ENCODE data around the gene PDE4D. TPM values are rescaled to one million over a fixed set of nuclear protein-coding genes. Genes with fewer than 3 reads are reported as not detected.

The PDE4D gene
- total RNA-seq, 2 experiments from 2014 or later, result 75.5 to 80.7 TPM

DNA sequence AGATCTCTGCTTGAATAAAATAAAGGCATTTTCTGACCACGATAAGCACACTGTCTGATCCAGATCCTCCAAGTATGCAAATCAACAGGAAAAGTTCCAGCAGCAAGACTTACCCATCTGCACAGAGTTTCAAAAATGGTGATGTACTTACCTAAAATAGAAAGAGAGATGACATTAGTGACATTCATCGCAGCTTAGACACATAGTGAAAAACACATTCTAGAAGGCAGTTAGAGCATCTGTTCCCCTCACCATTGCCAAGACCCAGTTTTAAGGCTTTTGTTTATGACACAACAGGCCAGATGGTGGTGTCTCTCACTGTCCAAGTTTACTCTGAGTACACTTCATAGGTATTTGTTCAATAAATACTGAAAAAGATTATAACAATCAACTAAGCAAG lies 207.7 kb downstream of the PDE4D start:
- H3K27ac Mint-ChIP-seq, result no peak overlapping the region
- no peaks in the 10 kb centered on the region for H3K36me3 Mint-ChIP-seq (ENCODE audit: low read depth)
- ATAC-seq (no peak), DNase-seq (no peak)
- intact Hi-C loops (cut with micrococcal nuclease), result no loop called here
- no peaks in the 10 kb centered on the region for H3K4me1 Mint-ChIP-seq (ENCODE audit: low read depth)
- H3K9me3 Mint-ChIP-seq, result peaks cover 1% of the 10 kb centered on the region
- ChIA-PET POLR2A (no interaction called here), CTCF (interaction anchor here (2.7 kb wide), 1 partner anchor 13 kb away, joined by 11 read pairs; no protein-coding TSS in a partner anchor)
- peaks cover 8% of the 10 kb centered on the region for H3K27me3 Mint-ChIP-seq
- TF ChIP-seq, protein P1, sequence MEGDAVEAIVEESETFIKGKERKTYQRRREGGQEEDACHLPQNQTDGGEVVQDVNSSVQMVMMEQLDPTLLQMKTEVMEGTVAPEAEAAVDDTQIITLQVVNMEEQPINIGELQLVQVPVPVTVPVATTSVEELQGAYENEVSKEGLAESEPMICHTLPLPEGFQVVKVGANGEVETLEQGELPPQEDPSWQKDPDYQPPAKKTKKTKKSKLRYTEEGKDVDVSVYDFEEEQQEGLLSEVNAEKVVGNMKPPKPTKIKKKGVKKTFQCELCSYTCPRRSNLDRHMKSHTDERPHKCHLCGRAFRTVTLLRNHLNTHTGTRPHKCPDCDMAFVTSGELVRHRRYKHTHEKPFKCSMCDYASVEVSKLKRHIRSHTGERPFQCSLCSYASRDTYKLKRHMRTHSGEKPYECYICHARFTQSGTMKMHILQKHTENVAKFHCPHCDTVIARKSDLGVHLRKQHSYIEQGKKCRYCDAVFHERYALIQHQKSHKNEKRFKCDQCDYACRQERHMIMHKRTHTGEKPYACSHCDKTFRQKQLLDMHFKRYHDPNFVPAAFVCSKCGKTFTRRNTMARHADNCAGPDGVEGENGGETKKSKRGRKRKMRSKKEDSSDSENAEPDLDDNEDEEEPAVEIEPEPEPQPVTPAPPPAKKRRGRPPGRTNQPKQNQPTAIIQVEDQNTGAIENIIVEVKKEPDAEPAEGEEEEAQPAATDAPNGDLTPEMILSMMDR (IDR thresholded peaks at IDR 0.05), result no peak
- H3K4me3 Mint-ChIP-seq, result no peak overlapping the region

DNA sequence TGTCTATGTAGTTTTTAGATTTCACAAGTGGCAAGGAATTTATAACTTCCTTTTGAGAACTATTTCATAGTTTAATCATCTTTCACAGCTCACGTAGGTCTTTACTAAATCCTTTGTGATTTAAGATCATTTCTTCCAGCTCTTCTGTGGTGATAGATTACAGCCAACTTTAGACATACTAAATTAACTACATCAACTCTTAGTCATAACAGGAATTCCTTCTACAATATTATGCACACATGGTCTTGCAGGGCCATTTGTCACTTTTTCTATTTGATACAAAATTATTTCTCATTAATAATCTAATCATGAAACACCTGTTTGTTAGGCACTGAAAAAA lies 208.4 kb downstream of the PDE4D start:
- DNase-seq, result no peak
- H3K4me3 Mint-ChIP-seq, result no peak overlapping the region
- intact Hi-C loops (cut with micrococcal nuclease), result no loop called here
- no peak overlapping the region for H3K27ac Mint-ChIP-seq
- no peaks in the 10 kb centered on the region for H3K36me3 Mint-ChIP-seq (ENCODE audit: low read depth)
- CTCF ChIA-PET, result interaction anchor here (2.7 kb wide), 1 partner anchor 12 kb away, joined by 11 read pairs; no protein-coding TSS in a partner anchor
- H3K27me3 Mint-ChIP-seq, result peaks cover 5% of the 10 kb centered on the region
- ATAC-seq, result no peak
- TF ChIP-seq, protein P1 (IDR thresholded peaks at IDR 0.05), result no peak
- no peaks in the 10 kb centered on the region for H3K4me1 Mint-ChIP-seq (ENCODE audit: low read depth)
- POLR2A ChIA-PET, result no interaction called here
- H3K9me3 Mint-ChIP-seq, result no peaks in the 10 kb centered on the region

GRCh38 chr5:59684388-59685190 lies 208.9 kb downstream of the PDE4D start:
- TF ChIP-seq, protein P1 (IDR thresholded peaks at IDR 0.05), result no peak
- ChIA-PET POLR2A (no interaction called here), CTCF (interaction anchor here (1.5 to 2.7 kb wide), 2 partner anchors 12 to 116 kb away, joined by 3 to 11 read pairs; no protein-coding TSS in a partner anchor)
- no peak overlapping the region for H3K27ac Mint-ChIP-seq
- peaks cover 5% of the 10 kb centered on the region for H3K27me3 Mint-ChIP-seq
- H3K36me3 Mint-ChIP-seq (ENCODE audit: low read depth), result no peaks in the 10 kb centered on the region
- intact Hi-C loops (cut with micrococcal nuclease), result no loop called here
- no peak for DNase-seq
- H3K9me3 Mint-ChIP-seq, result no peaks in the 10 kb centered on the region
- ATAC-seq, result no peak
- no peak overlapping the region for H3K4me3 Mint-ChIP-seq
- no peaks in the 10 kb centered on the region for H3K4me1 Mint-ChIP-seq (ENCODE audit: low read depth)

DNA sequence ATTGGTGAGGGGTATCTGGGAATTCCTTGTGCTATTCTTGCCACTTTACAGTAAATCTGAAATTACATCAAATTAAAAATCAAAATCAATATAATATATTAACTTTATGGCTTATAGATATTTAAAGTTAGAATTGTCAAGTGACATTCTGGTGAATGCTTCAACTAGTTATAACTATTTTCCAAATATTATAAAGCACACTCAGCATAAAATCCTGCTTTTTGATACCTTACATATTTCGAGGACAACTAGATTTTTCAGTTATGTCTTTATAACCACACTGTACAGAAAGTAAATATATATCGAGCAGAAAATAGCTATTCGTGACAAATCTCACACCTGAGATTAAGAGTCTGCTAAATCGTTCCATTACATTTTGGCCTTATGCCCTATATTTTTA lies 210.2 kb downstream of the PDE4D start:
- Mint-ChIP-seq H3K9me3 (no peaks in the 10 kb centered on the region), H3K27me3 (peaks cover 8% of the 10 kb centered on the region), H3K27ac (no peak overlapping the region), H3K4me3 (no peak overlapping the region), H3K36me3 (ENCODE audit: low read depth) (no peaks in the 10 kb centered on the region), H3K4me1 (ENCODE audit: low read depth) (no peaks in the 10 kb centered on the region)
- intact Hi-C loops (cut with micrococcal nuclease), result no loop called here
- ChIA-PET CTCF (interaction anchor here (1.5 to 2.7 kb wide), 2 partner anchors 11 to 117 kb away, joined by 3 to 11 read pairs; no protein-coding TSS in a partner anchor), POLR2A (no interaction called here)
- ATAC-seq, result no peak
- TF ChIP-seq, protein P1 (IDR thresholded peaks at IDR 0.05), result no peak
- DNase-seq, result no peak

GRCh38 chr5:59682542-59682941 lies 211.0 kb downstream of the PDE4D start:
- intact Hi-C loops (cut with micrococcal nuclease), result no loop called here
- no peak for ATAC-seq
- peaks cover 8% of the 10 kb centered on the region for H3K27me3 Mint-ChIP-seq

More at GRCh38 chr5:59682542-59682941, 211.0 kb downstream of the PDE4D start:
- ChIA-PET CTCF (interaction anchor here (1.4 kb wide), 1 partner anchor 9 kb away, joined by 5 read pairs; no protein-coding TSS in a partner anchor), POLR2A (no interaction called here)
- Mint-ChIP-seq H3K36me3 (ENCODE audit: low read depth) (no peaks in the 10 kb centered on the region), H3K4me1 (ENCODE audit: low read depth) (no peaks in the 10 kb centered on the region), H3K9me3 (no peaks in the 10 kb centered on the region), H3K4me3 (no peak overlapping the region), H3K27ac (no peak overlapping the region)
- TF ChIP-seq, protein P1 (IDR thresholded peaks at IDR 0.05), result no peak
- no peak for DNase-seq
